ENCODE results near the gene SCCPDH.
A peak's percentile ranks its signal among the peaks of the same experiment; 100 is the strongest.

SCCPDH gene

GRCh38 chr1:246786606-246787238, 62.5 kb downstream of the SCCPDH start:
- no peak for DNase-seq

- no peak for DNase-seq
These were observed 63.7 kb downstream of the SCCPDH start for GRCh38 chr1:246787781-246788513.

- DNase-seq, result no peak
These were observed 64.7 kb downstream of the SCCPDH start for GRCh38 chr1:246788895-246789338.

- DNase-seq, result no peak
These were observed 65.5 kb downstream of the SCCPDH start for GRCh38 chr1:246789454-246790339.

GRCh38 chr1:246790364-246790763, 66.2 kb downstream of the SCCPDH start:
- DNase-seq, result no peak

- no peak for DNase-seq
These were observed 66.6 kb downstream of the SCCPDH start for GRCh38 chr1:246790833-246791232.

GRCh38 chr1:246791303-246791918, 67.2 kb downstream of the SCCPDH start:
- DNase-seq, result no peak

- no peak for DNase-seq
These were observed 68.4 kb downstream of the SCCPDH start for GRCh38 chr1:246792603-246793002.

GRCh38 chr1:246793356-246793896, 69.2 kb downstream of the SCCPDH start:
- DNase-seq, result no peak

- DNase-seq, result no peak
These were observed 70.0 kb downstream of the SCCPDH start for GRCh38 chr1:246794048-246794827.

- DNase-seq, result peak; percentile 49
These were observed 70.8 kb downstream of the SCCPDH start for GRCh38 chr1:246794828-246795671.

- no peak for DNase-seq
These were observed 71.9 kb downstream of the SCCPDH start for GRCh38 chr1:246795906-246796694.

GRCh38 chr1:246797157-246797556, 72.9 kb downstream of the SCCPDH start:
- no peak for DNase-seq

- no peak for DNase-seq
These were observed 73.4 kb downstream of the SCCPDH start for GRCh38 chr1:246797597-246797996.

- DNase-seq, result no peak
These were observed 73.9 kb downstream of the SCCPDH start for GRCh38 chr1:246798107-246798506.

- no peak for DNase-seq
These were observed 74.6 kb downstream of the SCCPDH start for GRCh38 chr1:246798606-246799496.

- DNase-seq, result no peak
These were observed 76.1 kb downstream of the SCCPDH start for GRCh38 chr1:246800356-246800755.

GRCh38 chr1:246800756-246801155, 76.5 kb downstream of the SCCPDH start:
- no peak for DNase-seq
